Endothelial cell of umbilical vein (primary cell): ENCODE measurements around the gene EHD3.

ENCODE experiments used
- CTCF ChIP-seq, 2 donors: IDR thresholded peaks; 1 replicate in 1 of 2; 2 replicates in 1 of 2; pipeline ENCODE4 v1.5.1; 2011; ENCODE audit warnings: low read length in 2 of 2, mild to moderate bottlenecking in 2 of 2, moderate library complexity in 2 of 2, control low read depth in 1 of 2, inconsistent platforms in 1 of 2, low read depth in 1 of 2; ENCODE audit not compliant: insufficient read depth in 1 of 2; ENCODE audit errors: extremely low read depth in 1 of 2
- EZH2 ChIP-seq: IDR thresholded peaks from 2 replicates; pipeline ENCODE4 v1.6.1; 2012; ENCODE audit warnings: borderline replicate concordance, low read depth, mild to moderate bottlenecking, moderate library complexity, low read length, inconsistent platforms; ENCODE audit not compliant: severe bottlenecking
- POLR2A ChIP-seq: IDR thresholded peaks from 2 replicates; pipeline ENCODE4 v1.6.1; 2012; ENCODE audit warnings: low read depth, mild to moderate bottlenecking, control low read depth, low read length
- POLR2AphosphoS5 ChIP-seq: IDR thresholded peaks from 2 replicates; pipeline ENCODE4 v1.6.1; 2012; ENCODE audit warnings: low read depth, mild to moderate bottlenecking, control low read depth, low read length, moderate library complexity; ENCODE audit not compliant: insufficient read depth

- TF ChIP-seq POLR2A (no peak), CTCF (IDR thresholded peaks at IDR 0.05; ENCODE audit: extremely low read depth in 1 of 2, insufficient read depth in 1 of 2, low read depth in 1 of 2, low read length in 2 of 2) (no peak), EZH2 (no peak), POLR2AphosphoS5 (no peak)
Measured at GRCh38 chr2:31243053-31243452, 9.1 kb downstream of the EHD3 start.
